GM18519 (cell line): ENCODE data around the gene NSRP1.
"Not testable (repeated sequence)": the region's sequence is repeated elsewhere in the genome, so short reads cannot be mapped to it uniquely, and the experiment has no call there.

Source experiments
- ATAC-seq: cut with Tn5 transposase; IDR thresholded peaks from one replicate; pipeline ENCODE4 v1.9.1; 2021; ENCODE audit warnings: mild to moderate bottlenecking, moderate library complexity; ENCODE audit not compliant: unreplicated experiment, low FRiP score

NSRP1 gene

DNA sequence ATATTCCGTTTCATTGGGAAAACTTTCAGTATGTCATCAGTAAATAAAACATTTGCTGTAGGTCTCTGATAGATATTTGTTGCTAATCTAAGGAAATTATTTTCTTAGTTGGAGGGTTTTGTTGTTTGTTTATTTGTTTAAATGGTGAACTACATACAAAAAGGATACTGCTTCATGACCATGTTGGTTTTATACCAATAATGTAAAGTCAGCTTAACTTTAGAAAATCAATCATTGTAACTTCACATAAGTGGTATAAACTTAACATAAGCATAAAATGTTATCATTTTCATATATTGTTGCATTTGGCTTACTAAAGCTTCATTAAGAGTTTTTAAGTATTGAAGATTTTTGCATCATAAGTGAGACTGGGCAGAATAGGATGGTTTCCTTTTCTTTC lies 57.9 kb downstream of the NSRP1 start:
- ATAC-seq, result no peak

DNA sequence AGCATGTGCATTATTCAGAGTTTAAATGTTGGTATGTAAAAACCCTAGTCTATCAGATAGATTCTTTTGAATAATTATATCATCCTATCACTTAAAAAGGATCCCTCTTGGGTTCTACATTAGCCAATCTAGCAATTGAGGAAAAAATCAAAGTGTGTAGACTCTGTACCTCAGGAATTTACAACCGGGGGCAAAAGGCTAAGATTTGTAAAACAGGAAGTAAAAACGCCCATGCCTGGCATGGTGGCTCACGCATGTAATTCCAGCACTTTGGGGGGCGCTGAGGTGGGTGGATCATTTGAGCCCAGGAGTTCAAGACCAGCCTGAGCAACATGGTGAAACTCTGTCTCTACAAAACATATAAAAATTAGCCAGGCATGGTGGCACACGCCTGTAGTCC lies 60.2 kb downstream of the NSRP1 start:
- ATAC-seq, result no peak

DNA sequence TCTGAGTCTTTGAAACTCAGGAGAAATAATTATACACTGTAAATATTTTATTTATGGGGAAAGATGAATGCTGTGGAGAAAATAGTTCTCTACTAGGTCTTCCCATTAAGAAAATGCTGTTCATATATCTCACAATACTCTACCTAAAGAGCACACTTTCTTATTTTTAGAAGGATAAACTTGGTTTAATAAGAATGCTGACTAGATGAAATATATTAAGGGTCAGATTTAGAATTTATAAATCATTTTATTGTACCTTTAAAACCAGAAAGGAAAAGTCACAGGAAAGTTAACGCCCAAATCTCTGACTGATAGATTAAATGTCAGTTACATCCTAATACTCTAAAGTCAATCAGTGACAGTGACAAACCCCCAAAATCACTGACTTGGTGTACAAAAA lies 70.1 kb downstream of the NSRP1 start:
- no peak for ATAC-seq

DNA sequence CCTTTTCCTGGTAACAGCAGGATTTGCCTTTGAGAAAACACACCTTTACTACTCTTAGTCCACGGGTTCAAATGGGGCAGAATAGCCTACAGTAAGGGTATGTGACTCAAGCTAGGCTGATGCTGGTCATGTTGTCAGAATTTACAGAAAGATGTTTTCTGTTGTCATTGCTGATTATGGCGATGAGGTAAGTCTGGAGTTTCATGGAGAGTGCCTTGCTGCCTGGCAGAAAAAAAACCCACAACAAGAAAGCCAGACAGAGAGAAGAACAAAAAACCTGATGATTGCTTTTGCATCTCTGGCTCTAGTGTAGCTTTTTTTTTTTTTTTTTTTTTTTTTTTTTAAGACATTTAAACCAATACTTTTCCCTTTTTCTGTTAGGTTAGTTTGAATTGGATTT lies 71.0 kb downstream of the NSRP1 start:
- no peak for ATAC-seq

DNA sequence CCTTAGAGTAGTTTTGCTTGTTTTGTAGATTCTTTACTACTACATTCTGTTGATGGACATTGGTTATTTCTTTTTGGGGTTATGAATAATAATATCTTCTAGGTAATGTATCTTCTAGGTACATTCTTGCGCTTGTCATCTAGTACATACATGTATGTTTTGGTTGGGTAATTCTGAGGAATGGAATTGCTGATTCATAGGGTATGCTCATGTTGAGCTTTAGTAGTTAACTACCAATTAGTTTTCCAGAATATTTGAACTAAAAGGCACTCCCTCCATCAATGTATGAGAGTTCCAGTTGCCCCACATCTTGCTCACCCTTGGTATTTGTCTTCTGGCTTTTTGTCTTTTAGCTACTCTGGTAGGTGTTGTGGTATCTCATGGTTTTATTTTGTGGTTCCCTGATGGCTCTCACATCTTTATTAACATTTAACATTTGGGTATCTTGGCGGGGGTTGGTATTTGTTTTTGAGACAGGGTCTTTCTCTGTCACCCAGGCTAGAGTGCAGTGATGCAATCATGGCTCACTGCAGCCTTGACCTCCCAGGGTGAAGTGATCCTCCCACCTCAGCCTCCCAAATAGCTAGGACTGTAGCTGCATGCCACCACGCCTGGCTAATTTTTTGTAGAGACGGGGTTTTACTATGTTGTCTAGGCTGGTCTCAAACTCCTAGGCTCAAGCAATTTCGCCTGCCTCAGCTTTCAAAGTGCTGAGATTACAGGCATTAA lies 71.8 kb downstream of the NSRP1 start:
- ATAC-seq, result no peak

DNA sequence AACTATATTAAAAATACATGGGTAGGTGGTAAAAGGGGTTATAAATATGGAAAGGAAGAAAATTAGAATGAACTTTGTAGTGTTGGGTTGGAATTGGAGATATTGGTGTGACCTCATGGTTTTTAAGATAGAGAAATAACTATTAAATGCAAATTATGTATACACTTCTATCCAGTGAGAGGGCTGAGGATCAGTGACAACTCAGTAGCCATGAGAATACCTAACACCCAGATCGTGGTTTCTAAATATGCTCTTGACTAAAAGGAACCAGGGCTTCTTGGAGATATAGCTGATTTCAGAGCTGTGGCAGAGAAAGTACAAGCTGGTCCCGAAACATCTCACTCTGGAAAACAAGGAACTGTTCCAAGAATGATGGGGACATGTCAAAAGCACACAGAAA lies 74.5 kb downstream of the NSRP1 start:
- ATAC-seq, result no peak

DNA sequence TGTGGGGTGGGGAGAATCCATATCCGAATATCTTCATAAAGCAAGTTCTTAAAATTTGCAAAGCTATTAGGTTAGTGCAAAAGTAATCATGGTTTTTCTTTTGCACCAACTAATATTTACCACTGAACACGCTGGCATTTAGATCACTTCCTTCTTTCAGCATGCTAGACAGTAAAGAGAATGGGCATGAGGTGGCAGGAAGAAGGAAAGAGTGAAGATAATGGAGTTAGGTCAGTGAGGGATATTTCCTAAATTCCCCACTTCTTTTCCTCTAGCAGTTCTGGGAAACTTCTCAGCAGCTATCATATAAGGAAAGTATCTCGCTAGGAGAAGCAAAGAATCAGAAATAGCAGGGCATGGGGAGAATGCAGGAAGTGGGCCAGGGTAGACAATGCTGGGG lies 79.9 kb downstream of the NSRP1 start:
- no peak for ATAC-seq

DNA sequence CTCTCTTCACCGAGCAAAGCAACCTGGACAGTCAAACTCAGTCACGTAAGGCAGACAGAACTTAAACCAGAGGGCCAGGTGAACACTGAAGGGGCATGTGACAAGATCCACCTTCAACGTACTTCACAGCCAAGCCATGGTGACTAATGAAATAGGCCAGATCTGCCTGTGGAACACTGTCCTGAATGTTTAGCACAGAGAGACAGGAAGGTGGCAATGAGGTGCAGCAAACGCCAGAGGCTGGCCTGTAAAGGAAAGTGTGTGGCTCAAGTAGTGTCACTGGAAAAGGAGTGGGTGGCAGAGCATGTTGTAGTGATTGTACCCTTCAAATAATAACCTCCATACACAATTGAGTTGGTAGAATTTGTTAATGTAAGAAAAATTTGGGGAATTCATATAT lies 80.8 kb downstream of the NSRP1 start:
- ATAC-seq, result no peak

DNA sequence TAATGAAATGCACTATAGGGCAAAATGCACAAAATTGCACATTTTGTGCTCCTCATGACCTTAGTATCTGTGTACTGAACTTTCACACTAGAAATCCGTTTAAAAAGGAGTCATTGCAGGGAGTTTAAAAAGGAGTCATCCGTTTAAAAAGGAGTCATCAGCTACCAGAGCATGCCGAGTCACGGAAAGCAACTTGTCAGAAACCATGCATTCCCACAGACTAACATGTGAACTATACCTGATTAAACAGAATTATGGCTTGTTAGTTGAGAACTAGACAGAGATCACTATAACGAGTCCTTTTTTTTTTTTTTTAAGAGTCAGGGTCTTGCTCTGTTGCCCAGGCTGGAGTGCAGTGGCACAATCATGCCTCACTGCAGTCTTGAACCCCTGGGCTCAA lies 83.0 kb downstream of the NSRP1 start:
- ATAC-seq, result no peak

DNA sequence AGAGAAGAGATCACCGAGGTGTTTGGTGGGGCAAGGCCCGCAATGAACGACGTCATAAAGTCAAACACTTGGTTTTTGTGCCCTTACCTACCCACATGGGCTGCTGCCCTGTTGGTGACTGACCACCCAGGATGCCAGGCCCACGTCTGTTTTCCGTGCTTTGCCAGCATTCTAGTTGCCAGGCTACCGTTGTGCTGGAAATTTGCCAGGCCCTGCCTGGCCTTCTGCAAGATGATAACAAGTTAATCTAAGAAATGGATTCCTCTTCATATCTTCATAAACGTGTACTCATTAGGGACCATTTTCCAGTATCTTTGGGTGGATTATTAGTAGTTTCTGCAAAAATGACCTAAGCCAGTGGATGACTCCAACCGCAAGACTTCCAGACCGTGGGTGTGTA lies 83.5 kb downstream of the NSRP1 start:
- ATAC-seq, result no peak

DNA sequence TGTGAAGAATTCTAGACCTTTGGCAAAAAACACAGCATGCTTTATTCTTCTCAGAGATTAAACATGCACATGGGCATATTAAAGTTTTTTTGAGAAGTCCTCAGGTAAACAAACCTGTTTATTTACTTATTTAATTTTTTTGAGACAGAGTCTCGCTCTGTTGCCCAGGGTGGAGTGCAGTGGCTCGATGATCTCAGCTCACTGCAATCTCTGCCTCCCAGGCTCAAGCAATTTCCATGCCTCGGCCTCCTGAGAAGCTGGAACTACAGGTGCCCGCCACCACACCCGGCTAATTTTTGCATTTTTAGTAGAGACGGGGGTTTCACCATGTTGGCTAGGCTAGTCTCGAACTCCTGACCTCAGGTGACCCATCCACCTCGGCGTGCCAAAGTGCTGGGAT lies 84.0 kb downstream of the NSRP1 start:
- ATAC-seq, result not testable (repeated sequence)

DNA sequence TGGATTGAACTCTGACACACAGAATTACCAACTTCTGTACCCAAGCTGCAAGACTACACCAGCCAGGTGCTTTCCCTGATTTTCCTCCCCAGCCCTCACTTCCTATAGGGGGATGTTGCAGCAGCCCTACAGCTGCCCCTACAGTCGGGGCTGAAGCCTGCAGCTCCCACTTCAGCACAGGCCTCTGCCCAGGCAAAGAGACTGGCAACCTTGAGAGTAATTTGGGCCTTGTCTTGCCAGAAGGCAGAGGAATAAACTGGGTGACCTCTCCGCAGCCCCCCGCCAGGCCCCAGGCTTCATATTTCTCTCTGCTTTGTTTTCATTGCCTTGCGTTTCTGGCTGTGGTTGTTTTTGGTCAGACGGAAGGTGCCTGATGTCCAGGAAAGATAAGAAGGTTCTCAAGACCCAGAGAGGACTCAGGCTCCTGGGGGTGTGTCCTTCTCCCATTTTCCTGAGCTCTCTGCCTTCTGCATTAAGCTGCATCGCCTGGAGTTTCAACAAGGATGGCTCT lies 86.9 kb downstream of the NSRP1 start:
- ATAC-seq, result no peak

DNA sequence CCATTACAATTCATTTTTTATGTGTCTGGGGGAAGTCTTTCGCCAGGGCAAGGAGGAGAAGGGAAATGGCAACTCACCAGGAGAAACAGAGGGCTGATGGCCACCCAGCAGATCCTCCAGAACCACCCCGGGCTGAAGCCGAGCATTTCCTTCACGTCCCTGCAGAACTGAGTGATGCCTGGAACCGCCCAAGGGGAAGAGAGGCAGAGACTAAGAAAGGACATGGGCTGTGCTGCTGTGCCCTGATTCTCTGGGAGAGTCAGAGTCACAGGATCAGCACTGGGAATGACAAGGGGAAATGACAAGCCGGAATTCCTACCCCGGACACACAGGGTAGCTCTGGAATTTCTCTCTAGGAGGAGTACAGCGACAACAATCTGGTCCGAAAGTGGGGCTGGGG lies 91.0 kb downstream of the NSRP1 start:
- ATAC-seq, result no peak

DNA sequence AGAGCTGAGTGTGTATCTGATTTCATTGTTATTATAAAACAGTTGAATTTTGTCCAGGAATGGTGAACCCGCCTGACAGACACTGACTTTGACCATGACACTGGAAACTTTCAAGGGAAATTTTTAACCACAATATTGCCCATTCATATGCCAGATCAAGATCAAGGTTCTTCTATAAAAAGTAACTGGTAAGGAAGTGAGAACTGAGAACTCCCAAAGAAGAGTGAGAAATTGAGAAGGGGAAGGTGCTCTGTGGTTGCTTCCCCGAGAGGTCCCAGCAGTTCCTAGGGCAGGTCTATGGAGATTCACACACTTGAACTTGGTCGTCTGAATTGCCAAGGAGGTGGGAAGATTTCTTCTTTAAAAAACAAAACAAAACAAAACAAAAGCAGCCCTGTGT lies 91.6 kb downstream of the NSRP1 start:
- no peak for ATAC-seq

DNA sequence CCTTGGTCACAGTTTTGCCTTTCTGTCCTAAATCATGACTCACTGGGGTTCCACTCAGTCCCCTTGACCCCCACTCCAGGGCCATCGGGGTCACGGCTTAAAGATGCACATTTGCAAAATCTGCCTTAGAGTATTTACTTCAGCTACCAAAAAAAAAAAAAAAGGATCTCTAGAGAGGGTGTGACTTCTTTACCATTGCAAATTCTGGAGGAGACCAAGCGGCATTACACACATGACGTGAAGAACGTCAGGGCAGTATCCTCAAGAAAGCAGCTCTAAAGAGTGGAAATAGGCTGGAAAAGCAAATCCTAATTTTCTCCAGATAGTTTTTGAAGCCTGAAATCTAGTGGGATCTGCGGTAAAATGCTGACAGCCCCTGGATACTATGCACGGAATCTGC lies 93.3 kb downstream of the NSRP1 start:
- no peak for ATAC-seq

DNA sequence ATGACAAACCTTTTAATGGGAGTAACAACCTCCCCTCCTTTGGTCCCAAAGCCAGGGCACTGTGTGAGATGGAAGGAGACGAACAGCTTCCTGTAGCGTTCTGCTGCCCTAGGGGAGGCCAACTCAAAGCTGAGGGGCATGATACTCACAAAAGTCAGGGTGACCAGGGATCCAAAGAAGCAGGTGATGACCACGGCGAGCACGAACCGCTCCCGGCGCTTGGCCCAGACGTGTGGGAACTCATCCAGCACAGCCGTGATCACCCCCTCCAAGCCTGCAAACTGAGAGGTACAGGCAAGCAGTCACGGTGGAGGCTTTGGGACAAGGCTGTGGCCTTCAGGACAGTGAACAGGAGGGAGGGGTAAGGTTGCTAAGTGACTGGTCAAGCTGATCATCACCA lies 93.8 kb downstream of the NSRP1 start:
- no peak for ATAC-seq

DNA sequence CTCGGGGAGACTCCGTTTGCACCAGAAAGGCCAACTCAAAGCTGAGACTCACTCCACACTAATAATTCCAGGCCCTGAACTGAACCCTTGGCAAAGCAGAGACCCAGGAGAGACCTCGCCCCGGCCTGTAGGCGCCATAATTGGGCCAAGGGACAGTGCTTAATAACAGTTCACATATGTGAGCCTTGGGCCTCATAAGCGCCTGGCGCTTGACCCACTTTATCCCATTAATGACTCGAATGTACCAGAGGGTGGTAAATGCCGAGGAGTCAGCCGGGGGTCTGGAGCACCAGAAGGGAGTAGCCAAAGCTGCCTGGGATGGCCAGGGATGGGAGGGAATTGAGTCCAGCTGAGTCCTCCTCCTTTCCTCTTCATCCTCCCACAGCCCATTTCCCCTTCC lies 94.3 kb downstream of the NSRP1 start:
- ATAC-seq, result no peak

DNA sequence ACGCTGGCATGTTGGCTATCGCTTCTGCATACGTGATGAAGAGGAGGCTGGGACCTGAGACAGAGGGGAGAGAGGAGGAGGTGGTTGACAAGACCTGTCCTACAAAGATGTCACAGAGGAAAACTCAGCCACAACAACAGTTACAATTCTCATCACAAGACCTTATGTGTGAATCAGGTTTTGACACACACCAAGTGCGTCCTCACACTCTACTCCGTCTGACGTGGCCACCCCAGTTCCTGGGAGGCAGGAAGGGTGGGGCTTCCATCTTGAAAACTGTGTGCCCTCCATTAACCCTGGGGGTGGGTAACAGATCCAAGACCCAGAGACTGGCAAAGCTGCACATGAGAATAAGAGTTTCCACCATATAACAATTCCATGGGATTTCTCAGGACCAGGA lies 94.8 kb downstream of the NSRP1 start:
- no peak for ATAC-seq

DNA sequence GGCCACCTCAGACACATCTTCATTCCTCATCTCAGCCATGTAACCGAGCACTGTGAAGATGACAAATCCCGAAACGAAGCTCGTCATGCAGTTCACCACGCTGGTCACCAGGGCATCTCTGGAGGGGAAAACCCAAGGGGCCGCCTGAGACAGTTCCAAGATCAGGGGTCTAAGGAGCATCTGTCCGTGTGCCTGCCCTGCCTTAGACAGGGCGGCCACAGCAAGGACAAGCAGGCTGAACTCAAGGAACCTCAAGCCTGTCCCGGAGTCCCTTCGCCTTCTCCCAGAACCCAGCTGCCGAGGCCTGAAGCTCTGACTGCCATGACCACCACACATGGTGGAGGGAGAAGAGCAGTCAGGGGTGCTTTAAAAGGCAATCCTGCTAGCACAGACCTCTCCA lies 96.1 kb downstream of the NSRP1 start:
- no peak for ATAC-seq

DNA sequence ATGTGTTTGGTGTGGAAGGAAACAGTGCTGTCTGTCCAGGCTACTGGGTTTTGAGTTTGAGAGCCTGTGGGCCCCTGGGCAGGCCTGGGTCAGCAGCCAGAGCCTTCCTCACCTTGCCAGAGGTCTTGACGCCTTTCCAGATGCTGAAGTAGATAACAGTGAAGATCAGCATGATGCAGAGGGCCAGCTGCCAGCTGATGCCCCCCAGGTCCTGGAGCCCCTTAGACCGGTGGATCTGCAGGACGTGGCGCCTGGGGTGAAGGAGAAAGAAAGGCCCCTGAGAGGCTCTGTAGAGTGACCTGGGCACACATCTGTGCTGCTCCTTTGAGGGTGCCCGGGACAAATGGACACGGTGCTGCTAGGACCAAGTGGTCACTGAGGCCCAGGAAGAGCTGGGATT lies 100.4 kb downstream of the NSRP1 start:
- no peak for ATAC-seq

DNA sequence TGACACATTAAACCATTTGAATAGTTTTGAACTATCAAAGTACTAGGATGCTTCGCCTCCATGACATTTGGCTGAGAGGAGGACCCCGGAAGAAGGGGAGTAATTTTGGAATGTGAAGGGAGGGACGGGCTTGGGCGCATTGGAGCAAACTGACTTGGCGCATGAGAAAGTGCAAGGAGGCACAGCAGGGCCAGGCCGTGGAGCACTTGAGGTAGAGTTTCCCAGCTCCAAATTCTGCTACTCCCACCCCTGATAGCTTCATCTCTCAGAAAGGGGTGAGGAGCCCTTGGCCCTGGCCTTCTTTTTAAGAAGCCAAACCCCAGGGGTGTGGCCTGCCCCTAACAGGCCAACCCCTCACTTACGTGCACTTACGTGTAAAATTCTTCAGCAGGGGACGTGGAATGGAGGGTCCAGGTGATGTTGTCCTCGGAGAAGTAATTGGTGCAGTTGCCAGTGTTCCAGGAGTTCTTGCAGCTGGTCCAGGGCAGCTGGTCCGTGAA lies 101.2 kb downstream of the NSRP1 start:
- no peak for ATAC-seq

DNA sequence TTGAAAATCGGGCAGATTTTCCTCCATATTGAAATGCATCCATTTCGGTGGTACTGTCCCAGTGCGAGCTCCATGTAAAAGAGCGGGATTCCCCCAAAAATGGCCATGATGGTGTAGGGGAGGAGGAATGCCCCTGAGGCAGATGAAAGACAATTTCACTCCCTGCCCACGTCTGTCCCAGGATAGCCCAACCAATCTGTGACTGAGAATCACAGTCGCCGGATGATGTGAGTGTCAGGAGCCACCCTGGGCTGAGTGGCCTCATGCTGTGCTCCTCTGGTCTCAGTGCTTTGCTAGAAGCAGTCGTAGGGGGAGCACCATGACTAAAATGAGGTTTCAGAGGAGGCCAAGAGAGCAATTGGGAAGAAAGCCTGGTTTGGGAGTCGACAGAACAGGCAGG lies 102.2 kb downstream of the NSRP1 start:
- no peak for ATAC-seq

DNA sequence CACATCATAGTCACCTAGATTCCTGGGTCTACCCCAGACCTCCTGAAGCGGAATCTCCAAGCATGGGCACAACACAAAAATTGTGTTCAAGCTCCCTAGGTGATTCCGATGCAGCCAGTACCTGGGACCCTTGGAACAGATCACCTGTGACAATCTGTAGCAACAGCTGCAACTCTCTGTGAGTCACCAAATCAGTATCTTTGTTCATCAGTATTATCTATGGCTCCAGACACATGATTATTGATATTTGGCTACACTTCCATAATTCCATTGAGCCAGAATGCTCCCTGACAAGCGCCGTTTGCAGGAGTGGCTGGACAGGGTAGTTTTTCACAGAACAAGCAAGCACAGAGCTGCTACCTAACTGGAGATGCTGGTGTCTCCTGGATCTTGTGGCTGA lies 102.7 kb downstream of the NSRP1 start:
- ATAC-seq, result no peak
